Neuronal stem cell (in vitro differentiated cells): Measurements from ENCODE around the gene CDK3.

Experiments used
- DNase-seq: peaks from one replicate; pipeline ENCODE4 v3.0.0-alpha.2; 2013; ENCODE audit warnings: low spot score
- H2AFZ ChIP-seq: one replicate; pipeline ENCODE4 v1.6.1; 2013; ENCODE audit warnings: mild to moderate bottlenecking, low read length, inconsistent platforms
- H2AK5ac ChIP-seq: 2 replicates; pipeline ENCODE4 v1.6.1; 2013; ENCODE audit warnings: low read depth, mild to moderate bottlenecking, inconsistent platforms, low read length, moderate library complexity, mixed read lengths
- H2BK120ac ChIP-seq: 2 replicates; pipeline ENCODE4 v1.6.1; 2013; ENCODE audit warnings: low read depth, mild to moderate bottlenecking, inconsistent platforms, low read length, moderate library complexity, mixed read lengths
- H2BK12ac ChIP-seq: one replicate; pipeline ENCODE4 v1.6.1; 2013; ENCODE audit warnings: low read length, inconsistent platforms
- H2BK15ac ChIP-seq: 2 replicates; pipeline ENCODE4 v1.6.1; 2013; ENCODE audit warnings: mild to moderate bottlenecking, low read length, inconsistent platforms, mixed read lengths
- H2BK5ac ChIP-seq: one replicate; pipeline ENCODE4 v1.6.1; 2013; ENCODE audit warnings: inconsistent platforms, mild to moderate bottlenecking, low read length, moderate library complexity
- H3K14ac ChIP-seq: one replicate; pipeline ENCODE4 v1.6.1; 2013; ENCODE audit warnings: low read length, inconsistent platforms
- H3K18ac ChIP-seq: 2 replicates; pipeline ENCODE4 v1.6.1; 2013; ENCODE audit warnings: low read length, inconsistent platforms
- H3K23ac ChIP-seq: 2 replicates; pipeline ENCODE4 v1.6.1; 2013; ENCODE audit warnings: low read depth, mild to moderate bottlenecking, mixed read lengths, low read length, inconsistent platforms; ENCODE audit not compliant: poor library complexity
- H3K27ac ChIP-seq: replicated peaks from 3 replicates; pipeline ENCODE4 v1.5.1; 2013; ENCODE audit warnings: low read length, inconsistent platforms
- H3K27me3 ChIP-seq, 3 experiments: 2 replicates each; pipeline ENCODE4 v1.6.1; 2013; ENCODE audit warnings: low read length in 3 of 3, mild to moderate bottlenecking in 2 of 3, inconsistent platforms in 1 of 3, low read depth in 1 of 3, mixed read lengths in 1 of 3, moderate library complexity in 1 of 3; ENCODE audit not compliant: control insufficient read depth in 3 of 3, insufficient read depth in 3 of 3
- H3K36me3 ChIP-seq, 2 donors: replicated peaks in 1 of 2; 2 replicates each; pipeline ENCODE4 v1.6.1; 2013; ENCODE audit warnings: low read length in 2 of 2; ENCODE audit not compliant: control insufficient read depth in 2 of 2, insufficient read depth in 2 of 2
- H3K4ac ChIP-seq: 2 replicates; pipeline ENCODE4 v1.6.1; 2013; ENCODE audit warnings: inconsistent platforms, mild to moderate bottlenecking, low read length, moderate library complexity
- H3K4me1 ChIP-seq, 2 donors: 1 replicate in 1 of 2; 2 replicates in 1 of 2; pipeline ENCODE4 v1.6.1; 2013; ENCODE audit warnings: low read length in 2 of 2, low read depth in 1 of 2; ENCODE audit not compliant: control insufficient read depth in 2 of 2, insufficient read depth in 1 of 2
- H3K4me2 ChIP-seq: one replicate; pipeline ENCODE4 v1.6.1; 2013; ENCODE audit warnings: mild to moderate bottlenecking, low read length, inconsistent platforms; ENCODE audit not compliant: insufficient read depth, poor library complexity, severe bottlenecking
- H3K4me3 ChIP-seq, 2 donors: 2 replicates each; pipeline ENCODE4 v1.5.1; 2013; ENCODE audit warnings: low read length in 2 of 2, mild to moderate bottlenecking in 2 of 2, inconsistent platforms in 1 of 2, moderate library complexity in 1 of 2
- H3K79me1 ChIP-seq: one replicate; pipeline ENCODE4 v1.6.1; 2013; ENCODE audit warnings: low read depth, mild to moderate bottlenecking, inconsistent platforms, low read length, moderate library complexity
- H3K9ac ChIP-seq: one replicate; pipeline ENCODE4 v1.6.1; 2013; ENCODE audit warnings: mild to moderate bottlenecking, low read depth, low read length, inconsistent platforms; ENCODE audit not compliant: poor library complexity
- H3K9me3 ChIP-seq, 2 donors: replicated peaks in 1 of 2; 2 replicates each; pipeline versions ENCODE3 to v1.6.1; 2013; ENCODE audit warnings: low read length in 2 of 2, mild to moderate bottlenecking in 2 of 2, inconsistent platforms in 1 of 2, low read depth in 1 of 2, mixed read lengths in 1 of 2, moderate library complexity in 1 of 2; ENCODE audit not compliant: control insufficient read depth in 2 of 2, insufficient read depth in 1 of 2
- H4K8ac ChIP-seq: one replicate; pipeline ENCODE4 v1.6.1; 2013; ENCODE audit warnings: low read depth, mild to moderate bottlenecking, inconsistent platforms, low read length, moderate library complexity
- H4K91ac ChIP-seq: one replicate; pipeline ENCODE4 v1.6.1; 2013; ENCODE audit warnings: low read length, low read depth, mild to moderate bottlenecking, inconsistent platforms; ENCODE audit not compliant: poor library complexity
- WGBS, 2 donors: extraction: QIAGEN DNeasy Blood & Tissue Kit; methylation state at CpG; one replicate each; pipeline ENCODE4 v1.1.7; 2013; ENCODE audit warnings: missing lambda C conversion rate in 2 of 2, mixed read lengths in 1 of 2; ENCODE audit not compliant: insufficient read length in 2 of 2, insufficient replicate concordance in 1 of 2; ENCODE audit errors: extremely low coverage in 2 of 2; 5-methylcytosine and 5-hydroxymethylcytosine counted together

The CDK3 gene

DNA sequence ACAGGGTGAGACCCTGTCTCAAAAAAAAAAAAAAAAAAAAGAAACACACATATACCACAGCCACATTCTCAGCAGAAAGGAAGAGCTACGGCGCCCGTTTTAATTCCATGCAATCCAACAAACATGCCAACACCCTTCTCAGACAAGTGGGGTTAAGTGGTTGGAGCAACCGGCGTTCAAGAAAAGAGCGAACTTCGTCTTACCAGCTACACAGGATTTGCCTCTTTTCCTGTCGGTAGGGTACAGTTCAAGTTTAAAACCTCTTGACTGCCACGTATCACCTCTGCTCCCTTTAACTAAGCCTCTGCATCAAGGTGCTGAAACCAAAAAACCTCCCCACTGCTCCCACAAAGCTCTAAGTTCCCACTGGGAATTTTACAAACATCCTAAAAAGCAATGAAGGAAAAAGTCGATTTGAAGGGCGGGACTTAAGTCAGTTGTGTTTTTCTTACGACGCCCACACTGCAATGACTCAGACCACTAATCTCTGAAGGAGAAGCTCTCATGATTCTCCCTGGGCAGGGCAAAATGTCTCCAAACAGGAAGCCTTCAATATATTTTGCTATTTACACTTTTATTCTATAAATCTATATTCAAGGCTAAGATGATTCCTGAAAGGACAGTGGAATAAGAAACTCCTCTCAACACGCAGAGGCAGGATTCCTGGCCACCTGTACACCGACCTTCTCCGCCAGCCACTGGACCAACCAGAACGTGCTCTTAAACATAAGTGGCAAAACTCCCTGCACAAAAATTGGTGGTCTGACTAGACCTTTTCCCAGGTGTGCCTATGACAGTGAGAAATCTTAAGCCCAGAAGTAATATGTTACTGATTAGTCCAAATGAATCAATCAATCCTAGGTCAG lies 52.8 kb downstream of the CDK3 start:
- no peak overlapping the region for H4K91ac ChIP-seq
- DNase-seq, result no peak
- no peak overlapping the region for H2BK5ac ChIP-seq
- H3K14ac ChIP-seq, result no peak overlapping the region
- H2BK12ac ChIP-seq, result no peak overlapping the region
- no peak overlapping the region for H3K18ac ChIP-seq
- H2AK5ac ChIP-seq, result no peak overlapping the region
- no peak overlapping the region for H2BK120ac ChIP-seq
- H2BK15ac ChIP-seq, result no peak overlapping the region
- no CpG with 5 or more reads among the region's 17 CpGs for WGBS, 2 donors
- no peak overlapping the region for H4K8ac ChIP-seq
- H3K4me3 ChIP-seq, result no peak overlapping the region
- no peak overlapping the region for H3K4me2 ChIP-seq
- no peak overlapping the region for H3K27ac ChIP-seq
- H3K9me3 ChIP-seq, result no peaks in the 10 kb centered on the region
- H3K23ac ChIP-seq, result no peak overlapping the region
- no peak overlapping the region for H3K4ac ChIP-seq
- H3K79me1 ChIP-seq, result no peaks in the 10 kb centered on the region
- H3K9ac ChIP-seq, result no peak overlapping the region
- H3K27me3 ChIP-seq, result no peaks in the 10 kb centered on the region
- peaks cover 37 to 94% of the 10 kb centered on the region in 2 donors for H3K36me3 ChIP-seq
- no peak overlapping the region for H2AFZ ChIP-seq
- peaks cover 1 to 12% of the 10 kb centered on the region in 2 donors for H3K4me1 ChIP-seq

DNA sequence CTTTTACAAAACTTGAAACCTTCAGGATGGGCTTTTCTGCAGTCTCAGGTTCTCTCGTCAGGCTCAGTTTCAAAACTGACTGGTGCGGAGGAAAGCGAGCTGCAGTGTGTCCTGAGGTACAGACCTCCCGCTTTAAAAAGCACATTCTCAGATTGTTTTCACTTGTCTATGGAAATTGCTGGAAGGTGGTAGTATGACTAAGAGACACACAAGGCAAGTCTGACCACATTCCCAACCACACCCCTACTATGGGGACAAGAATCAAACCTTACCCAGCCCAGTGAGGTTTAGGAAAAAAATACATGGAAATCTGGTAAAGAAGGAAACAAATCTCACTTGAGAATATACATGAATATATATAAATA lies 53.4 kb downstream of the CDK3 start:
- DNase-seq, result no peak
- Histone ChIP-seq H2AK5ac (no peak overlapping the region), H2BK5ac (no peak overlapping the region), H3K4me1 (peaks cover 1 to 12% of the 10 kb centered on the region in 2 donors), H2BK15ac (no peak overlapping the region), H3K79me1 (no peaks in the 10 kb centered on the region), H3K27ac (no peak overlapping the region), H3K4me3 (no peak overlapping the region), H3K36me3 (peaks cover 38 to 94% of the 10 kb centered on the region in 2 donors), H3K9ac (no peak overlapping the region), H3K9me3 (no peaks in the 10 kb centered on the region), H2BK12ac (no peak overlapping the region), H2AFZ (no peak overlapping the region), H2BK120ac (no peak overlapping the region), H3K4ac (no peak overlapping the region), H4K8ac (no peak overlapping the region), H3K27me3 (no peaks in the 10 kb centered on the region), H4K91ac (no peak overlapping the region), H3K23ac (no peak overlapping the region), H3K18ac (no peak overlapping the region), H3K14ac (no peak overlapping the region), H3K4me2 (no peak overlapping the region)
- no CpG with 5 or more reads among the region's 4 CpGs for WGBS, 2 donors
